Measurements from ENCODE around the gene APMAP.

DNA sequence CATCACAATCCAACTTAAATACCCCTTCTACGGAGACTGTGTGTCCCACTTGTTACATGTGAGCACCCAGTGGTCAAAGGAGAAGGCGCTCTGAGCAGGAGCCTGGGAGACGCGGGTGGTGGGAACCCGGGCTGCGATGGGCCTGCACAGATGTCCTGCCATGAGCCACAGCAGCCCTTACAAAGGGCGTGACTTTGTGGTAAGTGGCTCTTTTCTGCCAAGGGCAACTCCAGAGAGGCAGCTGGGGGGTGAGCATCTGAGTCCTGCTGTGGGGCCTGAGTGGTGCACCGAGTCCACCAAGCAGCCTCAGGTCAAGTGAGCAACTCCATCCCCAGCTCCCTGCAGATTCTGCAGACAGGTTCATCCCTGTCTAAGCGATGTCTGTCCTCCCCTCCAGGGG, 77.1 kb downstream of the APMAP start:
- TF ChIP-seq, protein P1, sequence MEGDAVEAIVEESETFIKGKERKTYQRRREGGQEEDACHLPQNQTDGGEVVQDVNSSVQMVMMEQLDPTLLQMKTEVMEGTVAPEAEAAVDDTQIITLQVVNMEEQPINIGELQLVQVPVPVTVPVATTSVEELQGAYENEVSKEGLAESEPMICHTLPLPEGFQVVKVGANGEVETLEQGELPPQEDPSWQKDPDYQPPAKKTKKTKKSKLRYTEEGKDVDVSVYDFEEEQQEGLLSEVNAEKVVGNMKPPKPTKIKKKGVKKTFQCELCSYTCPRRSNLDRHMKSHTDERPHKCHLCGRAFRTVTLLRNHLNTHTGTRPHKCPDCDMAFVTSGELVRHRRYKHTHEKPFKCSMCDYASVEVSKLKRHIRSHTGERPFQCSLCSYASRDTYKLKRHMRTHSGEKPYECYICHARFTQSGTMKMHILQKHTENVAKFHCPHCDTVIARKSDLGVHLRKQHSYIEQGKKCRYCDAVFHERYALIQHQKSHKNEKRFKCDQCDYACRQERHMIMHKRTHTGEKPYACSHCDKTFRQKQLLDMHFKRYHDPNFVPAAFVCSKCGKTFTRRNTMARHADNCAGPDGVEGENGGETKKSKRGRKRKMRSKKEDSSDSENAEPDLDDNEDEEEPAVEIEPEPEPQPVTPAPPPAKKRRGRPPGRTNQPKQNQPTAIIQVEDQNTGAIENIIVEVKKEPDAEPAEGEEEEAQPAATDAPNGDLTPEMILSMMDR (IDR thresholded peaks at IDR 0.05): no peak
- no peak for TF ChIP-seq POLR2A (IDR thresholded peaks at IDR 0.05)
- no peak for TF ChIP-seq POLR2AphosphoS5 (IDR thresholded peaks at IDR 0.05)
